ENCODE results near the gene KL. TPM values are rescaled to one million over a fixed set of nuclear protein-coding genes. Genes with fewer than 3 reads are reported as not detected.

KL gene
- total RNA-seq, 1 donor from 2014 or later = 3.6 TPM

DNA sequence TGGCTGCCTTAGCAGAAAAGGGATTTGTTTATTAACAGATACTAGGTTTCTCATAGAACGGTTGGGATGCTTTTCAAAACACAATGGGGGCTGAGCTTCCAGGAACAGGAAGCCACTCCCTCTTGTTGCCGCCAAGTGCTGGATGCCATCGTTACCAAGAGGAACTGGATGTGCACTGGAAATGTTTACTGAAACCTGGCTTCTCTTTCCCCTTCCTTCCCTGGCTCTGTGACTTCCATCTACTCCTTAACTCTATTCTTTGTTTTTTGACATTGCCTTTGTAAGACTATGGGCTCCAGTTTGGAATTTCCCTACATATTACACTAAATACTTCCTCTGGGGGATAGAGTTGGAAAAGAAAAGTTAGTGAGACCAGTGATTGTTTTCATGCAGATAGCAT is 11.7 kb upstream of the KL start:
- Mint-ChIP-seq H3K27ac (no peak overlapping the region), H3K4me3 (no peak overlapping the region), H3K4me1 (ENCODE audit: unreplicated experiment) (peaks cover 20% of the 10 kb centered on the region), H3K9me3 (peaks cover 14% of the 10 kb centered on the region), H3K36me3 (no peaks in the 10 kb centered on the region), H3K27me3 (no peaks in the 10 kb centered on the region)
- TF ChIP-seq, protein P1, sequence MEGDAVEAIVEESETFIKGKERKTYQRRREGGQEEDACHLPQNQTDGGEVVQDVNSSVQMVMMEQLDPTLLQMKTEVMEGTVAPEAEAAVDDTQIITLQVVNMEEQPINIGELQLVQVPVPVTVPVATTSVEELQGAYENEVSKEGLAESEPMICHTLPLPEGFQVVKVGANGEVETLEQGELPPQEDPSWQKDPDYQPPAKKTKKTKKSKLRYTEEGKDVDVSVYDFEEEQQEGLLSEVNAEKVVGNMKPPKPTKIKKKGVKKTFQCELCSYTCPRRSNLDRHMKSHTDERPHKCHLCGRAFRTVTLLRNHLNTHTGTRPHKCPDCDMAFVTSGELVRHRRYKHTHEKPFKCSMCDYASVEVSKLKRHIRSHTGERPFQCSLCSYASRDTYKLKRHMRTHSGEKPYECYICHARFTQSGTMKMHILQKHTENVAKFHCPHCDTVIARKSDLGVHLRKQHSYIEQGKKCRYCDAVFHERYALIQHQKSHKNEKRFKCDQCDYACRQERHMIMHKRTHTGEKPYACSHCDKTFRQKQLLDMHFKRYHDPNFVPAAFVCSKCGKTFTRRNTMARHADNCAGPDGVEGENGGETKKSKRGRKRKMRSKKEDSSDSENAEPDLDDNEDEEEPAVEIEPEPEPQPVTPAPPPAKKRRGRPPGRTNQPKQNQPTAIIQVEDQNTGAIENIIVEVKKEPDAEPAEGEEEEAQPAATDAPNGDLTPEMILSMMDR (conservative IDR thresholded peaks at IDR 0.05) = no peak
- DNase-seq (ENCODE audit: extremely low spot score, unreplicated experiment) = no peak

DNA sequence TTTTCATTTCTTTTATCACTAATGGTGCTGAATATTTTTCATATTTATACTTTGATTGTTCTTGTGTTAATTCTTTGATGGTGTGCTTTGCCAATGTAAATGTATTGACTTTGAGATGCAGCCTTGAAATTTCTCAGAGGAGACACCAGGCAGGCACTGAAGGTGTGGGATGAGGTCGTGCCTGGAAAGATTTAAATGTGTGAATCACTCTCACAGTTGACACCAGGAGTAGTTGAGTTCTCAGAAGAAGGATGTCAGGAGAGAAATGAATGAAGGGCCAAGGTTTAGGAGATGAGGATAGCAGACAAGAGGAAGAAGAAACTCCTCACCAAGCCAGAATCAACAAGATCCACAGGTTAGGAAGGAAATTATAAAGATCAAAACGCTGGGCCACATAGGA is 10.1 kb upstream of the KL start:
- H3K27ac Mint-ChIP-seq = no peak overlapping the region
- H3K4me3 Mint-ChIP-seq = no peak overlapping the region
- TF ChIP-seq, protein P1 (conservative IDR thresholded peaks at IDR 0.05) = no peak
- H3K27me3 Mint-ChIP-seq = no peaks in the 10 kb centered on the region
- no peak for DNase-seq (ENCODE audit: extremely low spot score, unreplicated experiment)
- peaks cover 20% of the 10 kb centered on the region for H3K4me1 Mint-ChIP-seq (ENCODE audit: unreplicated experiment)
- H3K36me3 Mint-ChIP-seq = no peaks in the 10 kb centered on the region
- peaks cover 17% of the 10 kb centered on the region for H3K9me3 Mint-ChIP-seq

DNA sequence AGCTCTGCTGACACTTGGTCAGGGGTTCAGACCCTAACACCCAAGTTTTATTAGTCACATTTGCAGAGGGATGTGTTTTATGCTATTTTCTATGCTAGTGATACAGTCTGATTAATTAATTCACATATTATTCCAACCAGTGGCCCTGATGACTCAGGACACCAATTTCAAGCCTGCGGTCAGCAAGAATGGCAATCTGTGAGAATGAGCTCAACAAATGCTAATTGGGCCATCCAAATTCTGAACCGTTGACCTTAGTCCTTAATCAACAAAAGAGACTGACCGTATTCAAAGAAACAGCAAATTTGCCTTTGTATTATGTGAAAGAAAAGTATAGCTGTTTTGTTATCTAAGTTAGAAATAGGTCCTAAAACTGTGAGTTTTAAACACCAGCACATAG is 9.6 kb upstream of the KL start:
- no peaks in the 10 kb centered on the region for H3K36me3 Mint-ChIP-seq
- peaks cover 17% of the 10 kb centered on the region for H3K9me3 Mint-ChIP-seq
- DNase-seq (ENCODE audit: extremely low spot score, unreplicated experiment) = no peak
- no peaks in the 10 kb centered on the region for H3K27me3 Mint-ChIP-seq
- TF ChIP-seq, protein P1 (conservative IDR thresholded peaks at IDR 0.05) = no peak
- H3K4me3 Mint-ChIP-seq = no peak overlapping the region
- no peak overlapping the region for H3K27ac Mint-ChIP-seq
- peaks cover 20% of the 10 kb centered on the region for H3K4me1 Mint-ChIP-seq (ENCODE audit: unreplicated experiment)

DNA sequence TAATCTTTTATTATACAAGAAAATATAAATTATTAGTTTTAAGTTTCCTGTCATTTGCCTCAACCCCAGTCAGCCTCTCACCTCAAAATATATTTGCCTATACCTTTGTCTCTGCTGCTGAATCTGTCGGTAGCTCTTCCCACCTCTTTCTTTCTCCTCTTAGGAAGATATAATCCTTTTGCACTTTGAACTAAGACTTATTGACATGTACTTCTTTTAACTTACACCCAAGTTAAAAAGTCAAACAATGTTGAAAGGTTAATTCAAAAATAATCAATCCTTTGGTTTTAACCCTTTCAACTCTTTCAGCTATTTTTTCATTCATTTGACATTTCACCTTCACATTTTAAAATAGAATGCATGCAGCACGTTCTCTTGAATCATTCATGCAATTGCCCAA is 9.0 kb upstream of the KL start:
- Mint-ChIP-seq H3K27ac (no peak overlapping the region), H3K4me1 (ENCODE audit: unreplicated experiment) (peaks cover 20% of the 10 kb centered on the region), H3K27me3 (no peaks in the 10 kb centered on the region), H3K36me3 (no peaks in the 10 kb centered on the region), H3K9me3 (peaks cover 17% of the 10 kb centered on the region), H3K4me3 (no peak overlapping the region)
- TF ChIP-seq, protein P1 (conservative IDR thresholded peaks at IDR 0.05) = no peak
- DNase-seq (ENCODE audit: extremely low spot score, unreplicated experiment) = no peak

DNA sequence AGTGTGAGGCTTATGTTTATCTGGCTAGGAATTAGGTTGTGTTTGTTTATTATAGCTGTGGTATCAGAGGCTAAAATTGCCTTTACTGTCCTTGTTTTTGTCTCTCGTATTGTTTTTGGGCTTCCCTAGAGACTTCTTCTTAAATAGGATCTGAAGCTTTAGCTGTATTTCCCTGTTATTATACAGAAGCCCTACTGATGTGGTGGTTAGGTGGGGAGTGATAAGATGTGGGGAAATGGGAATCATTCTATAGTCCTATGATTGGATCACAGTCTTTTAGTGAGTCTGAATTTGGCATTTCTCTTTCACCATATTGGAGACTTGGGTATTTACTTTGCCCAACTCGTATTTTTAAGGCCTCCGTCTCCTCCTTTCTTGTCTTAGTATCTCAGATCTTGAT is 8.3 kb upstream of the KL start:
- no peaks in the 10 kb centered on the region for H3K36me3 Mint-ChIP-seq
- DNase-seq (ENCODE audit: extremely low spot score, unreplicated experiment) = no peak

More for the DNA sequence above, 8.3 kb upstream of the KL start:
- H3K9me3 Mint-ChIP-seq = peaks cover 17% of the 10 kb centered on the region
- no peak overlapping the region for H3K4me3 Mint-ChIP-seq
- H3K27me3 Mint-ChIP-seq = peaks cover under 1% of the 10 kb centered on the region
- H3K4me1 Mint-ChIP-seq (ENCODE audit: unreplicated experiment) = peaks cover 20% of the 10 kb centered on the region
- TF ChIP-seq, protein P1 (conservative IDR thresholded peaks at IDR 0.05) = no peak
- no peak overlapping the region for H3K27ac Mint-ChIP-seq
